ENCODE measurements around the gene RASSF5. TPM values are rescaled to one million over a fixed set of nuclear protein-coding genes. Genes with fewer than 3 reads are reported as not detected.

The RASSF5 gene
- total and polyA plus RNA-seq, 9 of the 15 experiments (the other 6 are each of a cell fraction or from before 2014, with no cell fraction given), result 6.1 to 41.0 (median 25.2) TPM

DNA sequence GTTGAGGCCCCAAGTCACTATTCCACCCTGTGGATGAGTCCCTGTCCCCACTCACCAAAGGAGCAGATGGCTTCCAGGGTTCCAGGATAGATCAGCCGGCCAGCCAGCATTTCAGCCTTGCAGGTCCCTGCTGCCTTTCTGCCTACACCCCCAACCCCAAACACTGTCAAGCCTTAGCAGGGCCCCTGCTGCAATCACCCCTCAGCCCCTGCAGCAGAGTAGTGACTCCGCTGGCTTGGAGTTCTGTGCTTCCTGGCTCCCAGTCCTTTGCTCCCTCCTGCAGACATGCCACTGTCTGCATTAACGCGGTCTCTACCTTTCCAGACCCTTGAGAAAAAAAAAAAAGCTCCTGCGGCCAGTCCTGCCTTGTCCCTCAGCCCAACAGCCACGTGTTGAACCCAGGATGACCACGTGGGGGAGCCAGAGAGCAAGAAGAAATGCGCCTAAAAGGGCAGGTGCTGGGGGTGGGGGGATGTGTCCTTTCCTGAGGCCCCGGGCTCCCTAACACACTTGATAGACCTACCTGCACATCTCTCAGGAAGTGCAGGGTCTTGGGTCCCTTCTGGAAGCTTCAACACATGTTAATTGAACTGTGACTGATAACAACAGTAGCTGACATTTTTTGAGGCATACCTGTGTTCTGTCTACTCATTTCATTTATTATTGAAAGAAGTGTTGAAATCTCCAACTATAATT is 37.4 kb downstream of the RASSF5 start (continued):
- TF ChIP-seq NCOA6 (IDR thresholded peaks at IDR 0.05) (no peak), CAMTA2 (CRISPR knock-in tag; conservative IDR thresholded peaks at IDR 0.05) (no peak), ZNF143 (CRISPR knock-in tag; IDR thresholded peaks at IDR 0.05) (no peak), POLR2AphosphoS2 (IDR thresholded peaks at IDR 0.05; ENCODE audit: low read length) (no peak), HDAC8 (tag; IDR thresholded peaks at IDR 0.05) (no peak), TAF7 (tag; IDR thresholded peaks at IDR 0.05) (no peak), SMARCA5 (IDR thresholded peaks at IDR 0.05) (no peak), USF2 (CRISPR knock-in tag; IDR thresholded peaks at IDR 0.05) (peak; percentile 72), ZNF644 (tag; IDR thresholded peaks at IDR 0.05; ENCODE audit: low read depth) (no peak), GATAD2B (IDR thresholded peaks at IDR 0.05; ENCODE audit: borderline replicate concordance) (no peak), FOS (IDR thresholded peaks at IDR 0.05; ENCODE audit: extremely low read depth, insufficient read length) (no peak), TEAD1 (CRISPR knock-in tag; IDR thresholded peaks at IDR 0.05) (peak; percentile 19 to 42; a peak in 1 of 4 replicates)
- TF ChIP-seq, protein P1, sequence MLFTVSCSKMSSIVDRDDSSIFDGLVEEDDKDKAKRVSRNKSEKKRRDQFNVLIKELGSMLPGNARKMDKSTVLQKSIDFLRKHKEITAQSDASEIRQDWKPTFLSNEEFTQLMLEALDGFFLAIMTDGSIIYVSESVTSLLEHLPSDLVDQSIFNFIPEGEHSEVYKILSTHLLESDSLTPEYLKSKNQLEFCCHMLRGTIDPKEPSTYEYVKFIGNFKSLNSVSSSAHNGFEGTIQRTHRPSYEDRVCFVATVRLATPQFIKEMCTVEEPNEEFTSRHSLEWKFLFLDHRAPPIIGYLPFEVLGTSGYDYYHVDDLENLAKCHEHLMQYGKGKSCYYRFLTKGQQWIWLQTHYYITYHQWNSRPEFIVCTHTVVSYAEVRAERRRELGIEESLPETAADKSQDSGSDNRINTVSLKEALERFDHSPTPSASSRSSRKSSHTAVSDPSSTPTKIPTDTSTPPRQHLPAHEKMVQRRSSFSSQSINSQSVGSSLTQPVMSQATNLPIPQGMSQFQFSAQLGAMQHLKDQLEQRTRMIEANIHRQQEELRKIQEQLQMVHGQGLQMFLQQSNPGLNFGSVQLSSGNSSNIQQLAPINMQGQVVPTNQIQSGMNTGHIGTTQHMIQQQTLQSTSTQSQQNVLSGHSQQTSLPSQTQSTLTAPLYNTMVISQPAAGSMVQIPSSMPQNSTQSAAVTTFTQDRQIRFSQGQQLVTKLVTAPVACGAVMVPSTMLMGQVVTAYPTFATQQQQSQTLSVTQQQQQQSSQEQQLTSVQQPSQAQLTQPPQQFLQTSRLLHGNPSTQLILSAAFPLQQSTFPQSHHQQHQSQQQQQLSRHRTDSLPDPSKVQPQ (CRISPR knock-in tag; IDR thresholded peaks at IDR 0.05; ENCODE audit: borderline replicate concordance), result no peak
- TF ChIP-seq, protein P2, sequence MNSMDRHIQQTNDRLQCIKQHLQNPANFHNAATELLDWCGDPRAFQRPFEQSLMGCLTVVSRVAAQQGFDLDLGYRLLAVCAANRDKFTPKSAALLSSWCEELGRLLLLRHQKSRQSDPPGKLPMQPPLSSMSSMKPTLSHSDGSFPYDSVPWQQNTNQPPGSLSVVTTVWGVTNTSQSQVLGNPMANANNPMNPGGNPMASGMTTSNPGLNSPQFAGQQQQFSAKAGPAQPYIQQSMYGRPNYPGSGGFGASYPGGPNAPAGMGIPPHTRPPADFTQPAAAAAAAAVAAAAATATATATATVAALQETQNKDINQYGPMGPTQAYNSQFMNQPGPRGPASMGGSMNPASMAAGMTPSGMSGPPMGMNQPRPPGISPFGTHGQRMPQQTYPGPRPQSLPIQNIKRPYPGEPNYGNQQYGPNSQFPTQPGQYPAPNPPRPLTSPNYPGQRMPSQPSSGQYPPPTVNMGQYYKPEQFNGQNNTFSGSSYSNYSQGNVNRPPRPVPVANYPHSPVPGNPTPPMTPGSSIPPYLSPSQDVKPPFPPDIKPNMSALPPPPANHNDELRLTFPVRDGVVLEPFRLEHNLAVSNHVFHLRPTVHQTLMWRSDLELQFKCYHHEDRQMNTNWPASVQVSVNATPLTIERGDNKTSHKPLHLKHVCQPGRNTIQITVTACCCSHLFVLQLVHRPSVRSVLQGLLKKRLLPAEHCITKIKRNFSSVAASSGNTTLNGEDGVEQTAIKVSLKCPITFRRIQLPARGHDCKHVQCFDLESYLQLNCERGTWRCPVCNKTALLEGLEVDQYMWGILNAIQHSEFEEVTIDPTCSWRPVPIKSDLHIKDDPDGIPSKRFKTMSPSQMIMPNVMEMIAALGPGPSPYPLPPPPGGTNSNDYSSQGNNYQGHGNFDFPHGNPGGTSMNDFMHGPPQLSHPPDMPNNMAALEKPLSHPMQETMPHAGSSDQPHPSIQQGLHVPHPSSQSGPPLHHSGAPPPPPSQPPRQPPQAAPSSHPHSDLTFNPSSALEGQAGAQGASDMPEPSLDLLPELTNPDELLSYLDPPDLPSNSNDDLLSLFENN (IDR thresholded peaks at IDR 0.05; ENCODE audit: low read depth in 2 of 2, low read length in 2 of 2), result 0 out of 4 replicates have a peak, but pooled peaks of 1 of the 2 experiments have one; percentile 19
- TF ChIP-seq, protein P3, sequence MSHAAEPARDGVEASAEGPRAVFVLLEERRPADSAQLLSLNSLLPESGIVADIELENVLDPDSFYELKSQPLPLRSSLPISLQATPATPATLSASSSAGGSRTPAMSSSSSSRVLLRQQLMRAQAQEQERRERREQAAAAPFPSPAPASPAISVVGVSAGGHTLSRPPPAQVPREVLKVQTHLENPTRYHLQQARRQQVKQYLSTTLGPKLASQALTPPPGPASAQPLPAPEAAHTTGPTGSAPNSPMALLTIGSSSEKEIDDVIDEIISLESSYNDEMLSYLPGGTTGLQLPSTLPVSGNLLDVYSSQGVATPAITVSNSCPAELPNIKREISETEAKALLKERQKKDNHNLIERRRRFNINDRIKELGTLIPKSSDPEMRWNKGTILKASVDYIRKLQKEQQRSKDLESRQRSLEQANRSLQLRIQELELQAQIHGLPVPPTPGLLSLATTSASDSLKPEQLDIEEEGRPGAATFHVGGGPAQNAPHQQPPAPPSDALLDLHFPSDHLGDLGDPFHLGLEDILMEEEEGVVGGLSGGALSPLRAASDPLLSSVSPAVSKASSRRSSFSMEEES (CRISPR knock-in tag; IDR thresholded peaks at IDR 0.05), result peak; percentile 19; the same call in 1 of the 2 replicates
- TF ChIP-seq, protein P4, sequence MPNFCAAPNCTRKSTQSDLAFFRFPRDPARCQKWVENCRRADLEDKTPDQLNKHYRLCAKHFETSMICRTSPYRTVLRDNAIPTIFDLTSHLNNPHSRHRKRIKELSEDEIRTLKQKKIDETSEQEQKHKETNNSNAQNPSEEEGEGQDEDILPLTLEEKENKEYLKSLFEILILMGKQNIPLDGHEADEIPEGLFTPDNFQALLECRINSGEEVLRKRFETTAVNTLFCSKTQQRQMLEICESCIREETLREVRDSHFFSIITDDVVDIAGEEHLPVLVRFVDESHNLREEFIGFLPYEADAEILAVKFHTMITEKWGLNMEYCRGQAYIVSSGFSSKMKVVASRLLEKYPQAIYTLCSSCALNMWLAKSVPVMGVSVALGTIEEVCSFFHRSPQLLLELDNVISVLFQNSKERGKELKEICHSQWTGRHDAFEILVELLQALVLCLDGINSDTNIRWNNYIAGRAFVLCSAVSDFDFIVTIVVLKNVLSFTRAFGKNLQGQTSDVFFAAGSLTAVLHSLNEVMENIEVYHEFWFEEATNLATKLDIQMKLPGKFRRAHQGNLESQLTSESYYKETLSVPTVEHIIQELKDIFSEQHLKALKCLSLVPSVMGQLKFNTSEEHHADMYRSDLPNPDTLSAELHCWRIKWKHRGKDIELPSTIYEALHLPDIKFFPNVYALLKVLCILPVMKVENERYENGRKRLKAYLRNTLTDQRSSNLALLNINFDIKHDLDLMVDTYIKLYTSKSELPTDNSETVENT (CRISPR knock-in tag; IDR thresholded peaks at IDR 0.05), result 0 out of 2 replicates have a peak, but pooled peaks have one; percentile 20

Measured in K562 (cell line).